ENCODE measurements around the gene CEP112.

- TF ChIP-seq EZH2 (IDR thresholded peaks at IDR 0.05) (no peak), EZH2phosphoT487 (IDR thresholded peaks at IDR 0.05) (no peak)
- TF ChIP-seq, protein P1, sequence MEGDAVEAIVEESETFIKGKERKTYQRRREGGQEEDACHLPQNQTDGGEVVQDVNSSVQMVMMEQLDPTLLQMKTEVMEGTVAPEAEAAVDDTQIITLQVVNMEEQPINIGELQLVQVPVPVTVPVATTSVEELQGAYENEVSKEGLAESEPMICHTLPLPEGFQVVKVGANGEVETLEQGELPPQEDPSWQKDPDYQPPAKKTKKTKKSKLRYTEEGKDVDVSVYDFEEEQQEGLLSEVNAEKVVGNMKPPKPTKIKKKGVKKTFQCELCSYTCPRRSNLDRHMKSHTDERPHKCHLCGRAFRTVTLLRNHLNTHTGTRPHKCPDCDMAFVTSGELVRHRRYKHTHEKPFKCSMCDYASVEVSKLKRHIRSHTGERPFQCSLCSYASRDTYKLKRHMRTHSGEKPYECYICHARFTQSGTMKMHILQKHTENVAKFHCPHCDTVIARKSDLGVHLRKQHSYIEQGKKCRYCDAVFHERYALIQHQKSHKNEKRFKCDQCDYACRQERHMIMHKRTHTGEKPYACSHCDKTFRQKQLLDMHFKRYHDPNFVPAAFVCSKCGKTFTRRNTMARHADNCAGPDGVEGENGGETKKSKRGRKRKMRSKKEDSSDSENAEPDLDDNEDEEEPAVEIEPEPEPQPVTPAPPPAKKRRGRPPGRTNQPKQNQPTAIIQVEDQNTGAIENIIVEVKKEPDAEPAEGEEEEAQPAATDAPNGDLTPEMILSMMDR (IDR thresholded peaks at IDR 0.05) = no peak
Observed at GRCh38 chr17:65664266-65664665, 527.7 kb downstream of the CEP112 start.

Measured in neural progenitor cell (in vitro differentiated cells).